Mucosa of descending colon (tissue), 3 donors: Measurements from ENCODE around the gene ANKRD16. TPM values are rescaled to one million over a fixed set of nuclear protein-coding genes. Genes with fewer than 3 reads are reported as not detected.

Experiments
- ATAC-seq: fragments of 200-7000 bp; cut with Tn5 transposase; one replicate; pipeline ENCODE4 v1.9.1; 2020; ENCODE audit warnings: mild to moderate bottlenecking, moderate library complexity
- DNase-seq, 3 donors: peaks; one replicate each; pipeline ENCODE4 v3.0.0-alpha.2; 2020
- H3K36me3 ChIP-seq: fragments of 200-600 bp; one replicate; pipeline ENCODE4 v1.8.0; 2021; ENCODE audit warnings: low read depth, mild to moderate bottlenecking
- H3K4me1 ChIP-seq: fragments of 200-600 bp; one replicate; pipeline ENCODE4 v1.8.0; 2021; ENCODE audit warnings: low read depth, mild to moderate bottlenecking
- H3K4me3 ChIP-seq: fragments of 200-600 bp; one replicate; pipeline ENCODE4 v1.8.0; 2021; ENCODE audit warnings: mild to moderate bottlenecking
- H3K9me3 ChIP-seq: fragments of 200-600 bp; one replicate; pipeline ENCODE4 v1.8.0; 2021; ENCODE audit warnings: mild to moderate bottlenecking
- CTCF ChIP-seq: fragments of 200-600 bp; IDR thresholded peaks from one replicate; pipeline ENCODE4 v1.8.0; 2022; ENCODE audit warnings: antibody characterized with exemption, mild to moderate bottlenecking
- intact Hi-C, 2 donors: fragments of 100-400 bp; cut with DNase I in 1 of 2; cut with micrococcal nuclease in 1 of 2; formaldehyde crosslinking; loops; one replicate each; pipeline versions ENCODE4 v1.11.0 to v1.11.1; 2022; cut with DNase I, micrococcal nuclease
- total RNA-seq, 3 donors: library from RNA; stranded (reverse); fragmentation: NEBNext Ultra II Directional in 2 of 3; extraction: Animal tissue kit (Norgen Biotek cat#: 25700) in 2 of 3; gene quantifications; one replicate each; pipeline versions ENCODE4 v1.2.1 to v1.2.4, GENCODE V29; 2021 to 2023
- donor health status: DM: no; HTN: no; CAD: no; lungs with moderate emphysema.
- donor health status: DM: no; HTN: no; CAD: no.
- donor health status: DM: no; HTN: yes; CAD: no.

The ANKRD16 gene
- total RNA-seq, 3 donors from 2014 or later: 4.7 to 9.8 (median 7.4) TPM

GRCh38 chr10:5932345-5932744 is 42.7 kb upstream of the ANKRD16 start:
- Histone ChIP-seq H3K4me3 (no peak overlapping the region), H3K9me3 (no peaks in the 10 kb centered on the region), H3K36me3 (peaks cover 7% of the 10 kb centered on the region), H3K4me1 (no peaks in the 10 kb centered on the region)
- no peak for DNase-seq
- no peak for TF ChIP-seq CTCF
- intact Hi-C loops: no loop called here
- no peak for ATAC-seq

GRCh38 chr10:5930272-5930671 is 40.6 kb upstream of the ANKRD16 start:
- intact Hi-C loops: no loop called here

GRCh38 chr10:5929442-5929841 is 39.7 kb upstream of the ANKRD16 start:
- peaks cover 8% of the 10 kb centered on the region for H3K36me3 ChIP-seq
- no peak for DNase-seq
- no peak for ATAC-seq
- no peaks in the 10 kb centered on the region for H3K4me1 ChIP-seq
- H3K4me3 ChIP-seq: no peak overlapping the region
- no peaks in the 10 kb centered on the region for H3K9me3 ChIP-seq
- intact Hi-C loops: no loop called here
- TF ChIP-seq CTCF: no peak

More at GRCh38 chr10:5930272-5930671, 40.6 kb upstream of the ANKRD16 start:
- ATAC-seq (no peak), DNase-seq (no peak)
- H3K36me3 ChIP-seq: no peaks in the 10 kb centered on the region
- H3K9me3 ChIP-seq: no peaks in the 10 kb centered on the region
- TF ChIP-seq CTCF: no peak
- no peaks in the 10 kb centered on the region for H3K4me1 ChIP-seq
- no peak overlapping the region for H3K4me3 ChIP-seq

- TF ChIP-seq CTCF: no peak
- ATAC-seq (no peak), DNase-seq (no peak)
- Histone ChIP-seq H3K36me3 (peaks cover 9% of the 10 kb centered on the region), H3K9me3 (no peaks in the 10 kb centered on the region), H3K4me1 (no peaks in the 10 kb centered on the region), H3K4me3 (no peak overlapping the region)
- intact Hi-C loops: no loop called here
Measured at GRCh38 chr10:5927306-5927705, 37.6 kb upstream of the ANKRD16 start.

- H3K36me3 ChIP-seq: peaks cover 9% of the 10 kb centered on the region
- no peaks in the 10 kb centered on the region for H3K4me1 ChIP-seq
- ATAC-seq: no peak
- H3K9me3 ChIP-seq: no peaks in the 10 kb centered on the region
- no peak for DNase-seq
- H3K4me3 ChIP-seq: no peak overlapping the region
- intact Hi-C loops: no loop called here
- no peak for TF ChIP-seq CTCF
Measured at GRCh38 chr10:5924889-5925288, 35.2 kb upstream of the ANKRD16 start.

GRCh38 chr10:5921746-5922145 is 32.1 kb upstream of the ANKRD16 start:
- intact Hi-C loops: no loop called here
- ATAC-seq (no peak), DNase-seq (no peak)
- H3K36me3 ChIP-seq: peaks cover 9% of the 10 kb centered on the region
- no peaks in the 10 kb centered on the region for H3K9me3 ChIP-seq
- H3K4me1 ChIP-seq: no peaks in the 10 kb centered on the region
- no peak for TF ChIP-seq CTCF
- H3K4me3 ChIP-seq: no peak overlapping the region
